ENCODE data around the gene SLC24A3.

DNA sequence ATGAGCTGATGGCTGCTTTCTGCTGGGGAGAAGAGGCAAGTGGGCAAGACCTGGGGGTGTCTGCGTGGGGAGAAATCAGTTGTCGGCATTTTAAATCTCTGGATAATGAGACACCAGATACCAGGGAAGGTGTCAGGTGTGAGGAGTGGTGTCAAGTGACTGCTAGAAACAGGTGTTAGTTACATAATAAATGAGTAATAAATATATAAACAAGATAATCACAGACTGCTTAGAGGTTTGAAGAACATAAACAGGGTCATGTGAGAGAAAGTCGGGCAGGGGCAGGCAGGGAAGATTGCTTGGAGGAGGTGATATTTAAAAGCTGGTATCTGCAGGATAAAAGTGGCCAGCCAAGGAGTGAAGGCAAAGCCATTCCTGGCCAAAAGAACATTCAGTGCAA lies 458.4 kb downstream of the SLC24A3 start:
- TF ChIP-seq POLR2A (IDR thresholded peaks at IDR 0.05; ENCODE audit: extremely low read depth, insufficient read length) (no peak), CTCF (IDR thresholded peaks at IDR 0.05; ENCODE audit: low read depth, low read length) (no peak)

Data from NB4 (cell line).